LNCaP clone FGC (cell line): ENCODE data around the gene CDC14B.

Experiments used
- DNase-seq: peaks from one replicate; pipeline ENCODE4 v3.0.0-alpha.2; 2011; ENCODE audit warnings: low read depth
- H3K4me3 ChIP-seq: 2 replicates; pipeline ENCODE4 v1.5.1; 2011; ENCODE audit warnings: mild to moderate bottlenecking, low read depth, low read length, control low read depth
- TF ChIP-seq, protein P1 (sequence below): IDR thresholded peaks from 2 replicates; pipeline ENCODE4 v1.5.1; 2012; ENCODE audit warnings: mild to moderate bottlenecking; ENCODE audit not compliant: control insufficient read depth, insufficient read depth; ENCODE audit errors: extremely low read depth

Gene CDC14B

DNA sequence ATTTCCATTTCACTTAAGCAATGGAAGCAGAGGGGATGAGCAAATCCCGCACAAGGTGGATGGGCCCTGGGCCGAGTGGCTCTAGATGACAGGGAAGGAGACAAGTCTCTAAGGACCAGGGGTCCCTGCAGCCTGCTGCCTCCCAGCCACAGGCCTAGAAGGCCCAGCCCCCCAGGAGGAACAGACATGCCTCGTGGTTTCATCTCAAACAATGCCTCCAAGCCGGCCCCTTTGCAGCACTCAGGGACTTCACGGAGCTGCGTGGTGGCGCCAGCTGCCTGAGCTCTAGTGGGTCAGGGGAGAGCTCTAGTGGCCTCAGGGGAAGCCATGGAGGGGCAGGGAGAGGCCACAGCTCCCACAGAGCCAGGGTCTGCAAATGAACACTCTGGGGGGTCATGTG, 120.8 kb downstream of the CDC14B start:
- no peak for DNase-seq
- no peak overlapping the region for H3K4me3 ChIP-seq
- TF ChIP-seq, protein P1, sequence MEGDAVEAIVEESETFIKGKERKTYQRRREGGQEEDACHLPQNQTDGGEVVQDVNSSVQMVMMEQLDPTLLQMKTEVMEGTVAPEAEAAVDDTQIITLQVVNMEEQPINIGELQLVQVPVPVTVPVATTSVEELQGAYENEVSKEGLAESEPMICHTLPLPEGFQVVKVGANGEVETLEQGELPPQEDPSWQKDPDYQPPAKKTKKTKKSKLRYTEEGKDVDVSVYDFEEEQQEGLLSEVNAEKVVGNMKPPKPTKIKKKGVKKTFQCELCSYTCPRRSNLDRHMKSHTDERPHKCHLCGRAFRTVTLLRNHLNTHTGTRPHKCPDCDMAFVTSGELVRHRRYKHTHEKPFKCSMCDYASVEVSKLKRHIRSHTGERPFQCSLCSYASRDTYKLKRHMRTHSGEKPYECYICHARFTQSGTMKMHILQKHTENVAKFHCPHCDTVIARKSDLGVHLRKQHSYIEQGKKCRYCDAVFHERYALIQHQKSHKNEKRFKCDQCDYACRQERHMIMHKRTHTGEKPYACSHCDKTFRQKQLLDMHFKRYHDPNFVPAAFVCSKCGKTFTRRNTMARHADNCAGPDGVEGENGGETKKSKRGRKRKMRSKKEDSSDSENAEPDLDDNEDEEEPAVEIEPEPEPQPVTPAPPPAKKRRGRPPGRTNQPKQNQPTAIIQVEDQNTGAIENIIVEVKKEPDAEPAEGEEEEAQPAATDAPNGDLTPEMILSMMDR, result no peak

GRCh38 chr9:96497117-96497399, 122.6 kb downstream of the CDC14B start:
- DNase-seq, result no peak
- H3K4me3 ChIP-seq, result no peak overlapping the region
- TF ChIP-seq, protein P1, result no peak

- no peak for DNase-seq
- no peak overlapping the region for H3K4me3 ChIP-seq
- TF ChIP-seq, protein P1, result no peak
Observed at GRCh38 chr9:96496368-96497116, 123.1 kb downstream of the CDC14B start.

DNA sequence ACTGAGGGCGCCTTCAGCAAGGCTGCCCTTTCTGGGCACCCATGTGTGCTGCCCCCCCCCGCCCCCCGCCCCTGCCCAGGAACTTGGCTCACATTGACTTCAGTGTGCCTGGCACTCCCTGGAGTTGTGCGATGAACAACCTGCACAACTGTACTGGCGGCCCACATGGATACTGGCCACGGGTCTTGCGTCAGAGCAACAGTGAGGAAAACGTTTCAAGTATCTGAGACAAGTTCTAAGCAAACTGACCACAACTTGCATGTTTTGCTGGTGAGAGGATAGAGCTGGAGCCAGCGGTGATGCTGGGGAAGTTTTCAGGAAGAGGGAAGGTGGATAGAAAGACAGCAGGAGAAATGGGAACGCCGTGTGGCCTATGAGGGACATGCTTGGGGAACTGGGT, 124.3 kb downstream of the CDC14B start:
- TF ChIP-seq, protein P1, result no peak
- H3K4me3 ChIP-seq, result no peak overlapping the region
- no peak for DNase-seq

DNA sequence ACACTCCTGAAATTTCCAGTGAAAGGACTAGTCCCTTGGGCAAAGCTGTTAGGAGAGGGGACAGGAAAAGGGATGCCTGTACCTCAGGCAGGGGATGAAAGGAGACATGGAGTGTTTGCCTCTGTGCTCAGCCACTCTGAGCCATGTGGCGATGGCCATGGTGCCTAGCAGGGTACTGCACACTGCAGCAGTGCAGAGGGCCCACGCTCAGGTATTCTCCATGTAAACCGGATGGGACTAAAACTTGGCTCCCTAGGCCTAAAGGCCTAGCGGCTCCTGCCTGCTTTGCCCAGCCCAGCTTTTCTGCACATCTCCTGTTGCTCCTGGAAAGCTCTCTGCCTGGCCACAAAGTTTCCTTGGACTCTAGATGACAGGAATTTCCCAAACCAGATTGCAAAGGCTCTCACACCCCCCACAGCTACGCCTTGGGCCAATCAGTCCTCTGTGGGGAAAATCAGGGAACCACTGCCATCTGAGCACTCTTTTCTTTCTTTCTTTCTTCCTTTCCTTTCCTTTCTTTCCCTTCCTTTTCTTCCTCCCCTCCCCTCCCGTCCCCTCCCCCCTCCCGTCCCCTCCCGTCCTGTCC, 125.3 kb downstream of the CDC14B start:
- TF ChIP-seq, protein P1, result no peak
- no peak overlapping the region for H3K4me3 ChIP-seq
- DNase-seq, result no peak

GRCh38 chr9:96493757-96494156, 125.9 kb downstream of the CDC14B start:
- DNase-seq, result no peak
- H3K4me3 ChIP-seq, result no peak overlapping the region
- TF ChIP-seq, protein P1, result no peak
